Liver (tissue), 3 donors: ENCODE data around the gene CCL22.

Experiments
- CTCF ChIP-seq: fragments of 150-350 bp; IDR thresholded peaks from 2 replicates; pipeline ENCODE4 v1.5.1; 2017; ENCODE audit warnings: improper control_type of control experiment, low read depth, low read length; ENCODE audit not compliant: missing input control
- JUND ChIP-seq, 2 donors: IDR thresholded peaks; 2 replicates each; pipeline ENCODE4 v1.6.1; 2016; ENCODE audit warnings: antibody characterized with exemption in 2 of 2
- MAX ChIP-seq: IDR thresholded peaks from 2 replicates; pipeline ENCODE4 v1.6.1; 2016; ENCODE audit warnings: antibody characterized with exemption
- NR2F2 ChIP-seq: IDR thresholded peaks from 2 replicates; pipeline ENCODE4 v1.6.1; 2016; ENCODE audit warnings: antibody characterized with exemption
- RAD21 ChIP-seq, 2 donors: IDR thresholded peaks; 2 replicates each; pipeline ENCODE4 v1.6.1; 2016; ENCODE audit warnings: antibody characterized with exemption in 2 of 2, mild to moderate bottlenecking in 2 of 2
- REST ChIP-seq: IDR thresholded peaks from 2 replicates; pipeline ENCODE4 v1.6.1; 2016; ENCODE audit warnings: antibody characterized with exemption, mild to moderate bottlenecking
- RXRA ChIP-seq, 2 donors: IDR thresholded peaks; 2 replicates each; pipeline ENCODE4 v1.6.1; 2017 to 2018; ENCODE audit warnings: antibody characterized with exemption in 2 of 2, mild to moderate bottlenecking in 1 of 2
- TAF1 ChIP-seq: conservative IDR thresholded peaks from 2 replicates; pipeline ENCODE4 v1.6.1; 2016; ENCODE audit warnings: antibody characterized with exemption, mild to moderate bottlenecking
- YY1 ChIP-seq: IDR thresholded peaks from 2 replicates; pipeline ENCODE4 v1.6.1; 2016; ENCODE audit warnings: antibody characterized with exemption, mild to moderate bottlenecking
- TF ChIP-seq, protein P1 (sequence below): IDR thresholded peaks from 2 replicates; pipeline ENCODE4 v1.6.1; 2016; ENCODE audit warnings: antibody characterized with exemption
- donor health status: healthy.
- donor health status: healthy.

DNA sequence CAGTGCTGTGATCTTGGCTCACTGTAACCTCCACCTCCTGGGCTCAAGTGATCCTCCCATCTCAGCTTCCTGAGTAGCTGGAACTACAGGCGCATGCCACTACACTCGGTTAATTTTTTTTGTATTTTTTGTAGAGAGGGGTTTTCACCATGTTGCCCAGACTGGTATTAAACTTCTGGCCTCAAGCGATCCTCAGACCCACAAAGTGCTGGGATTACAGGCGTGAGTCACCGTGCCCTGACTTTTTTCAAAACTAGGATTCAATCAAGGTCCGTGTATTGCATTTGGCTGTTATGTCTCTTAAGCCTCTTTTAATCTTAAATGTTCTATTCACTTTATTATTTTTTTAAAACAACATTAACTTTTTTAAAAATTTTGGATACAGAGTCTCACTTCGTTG lies 4.3 kb upstream of the CCL22 start:
- no peak for TF ChIP-seq CTCF
- no peak for TF ChIP-seq NR2F2
- TF ChIP-seq JUND (IDR thresholded peaks at IDR 0.05) = no peak
- no peak for TF ChIP-seq RAD21 (IDR thresholded peaks at IDR 0.05)
- TF ChIP-seq YY1 = no peak
- no peak for TF ChIP-seq REST
- TF ChIP-seq TAF1 = no peak
- TF ChIP-seq, protein P1, sequence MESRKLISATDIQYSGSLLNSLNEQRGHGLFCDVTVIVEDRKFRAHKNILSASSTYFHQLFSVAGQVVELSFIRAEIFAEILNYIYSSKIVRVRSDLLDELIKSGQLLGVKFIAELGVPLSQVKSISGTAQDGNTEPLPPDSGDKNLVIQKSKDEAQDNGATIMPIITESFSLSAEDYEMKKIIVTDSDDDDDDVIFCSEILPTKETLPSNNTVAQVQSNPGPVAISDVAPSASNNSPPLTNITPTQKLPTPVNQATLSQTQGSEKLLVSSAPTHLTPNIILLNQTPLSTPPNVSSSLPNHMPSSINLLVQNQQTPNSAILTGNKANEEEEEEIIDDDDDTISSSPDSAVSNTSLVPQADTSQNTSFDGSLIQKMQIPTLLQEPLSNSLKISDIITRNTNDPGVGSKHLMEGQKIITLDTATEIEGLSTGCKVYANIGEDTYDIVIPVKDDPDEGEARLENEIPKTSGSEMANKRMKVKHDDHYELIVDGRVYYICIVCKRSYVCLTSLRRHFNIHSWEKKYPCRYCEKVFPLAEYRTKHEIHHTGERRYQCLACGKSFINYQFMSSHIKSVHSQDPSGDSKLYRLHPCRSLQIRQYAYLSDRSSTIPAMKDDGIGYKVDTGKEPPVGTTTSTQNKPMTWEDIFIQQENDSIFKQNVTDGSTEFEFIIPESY = no peak
- no peak for TF ChIP-seq MAX
- no peak for TF ChIP-seq RXRA (IDR thresholded peaks at IDR 0.05)
